Fibroblast of lung (primary cell): ENCODE data around the gene TNNI3K. TPM values are rescaled to one million over a fixed set of nuclear protein-coding genes. Genes with fewer than 3 reads are reported as not detected.

Experiments
- DNase-seq, 2 donors: peaks; one replicate each; pipeline versions ENCODE4 v3.0.0 to v3.0.0-alpha.2; 2010; ENCODE audit warnings: low read depth in 2 of 2
- H2AFZ ChIP-seq: 2 replicates; pipeline ENCODE4 v1.5.1; 2012; ENCODE audit warnings: low read length, control low read depth, inconsistent platforms
- H3K27ac ChIP-seq: 2 replicates; pipeline ENCODE4 v1.5.1; 2011; ENCODE audit warnings: low read length, control low read depth; ENCODE audit not compliant: insufficient read depth
- H3K27me3 ChIP-seq: 2 replicates; pipeline ENCODE4 v1.5.1; 2011; ENCODE audit warnings: mild to moderate bottlenecking, low read length; ENCODE audit not compliant: control insufficient read depth, insufficient read depth
- H3K36me3 ChIP-seq: 2 replicates; pipeline ENCODE4 v1.5.1; 2011; ENCODE audit warnings: low read length; ENCODE audit not compliant: control insufficient read depth, insufficient read depth
- H3K4me1 ChIP-seq: 2 replicates; pipeline ENCODE4 v1.5.1; 2011; ENCODE audit warnings: low read length; ENCODE audit not compliant: control insufficient read depth, insufficient read depth; ENCODE audit errors: extremely low read depth
- H3K4me2 ChIP-seq: 2 replicates; pipeline ENCODE4 v1.5.1; 2011; ENCODE audit warnings: low read length, control low read depth; ENCODE audit not compliant: insufficient read depth; ENCODE audit errors: extremely low read depth
- H3K4me3 ChIP-seq, 4 experiments: fragments of 200-600 bp in 1 of 4; sonication (generic) in 1 of 4; replicated peaks in 1 of 4; 2 replicates each; pipeline ENCODE4 v1.5.1; 2011 to 2016; ENCODE audit warnings: low read length in 4 of 4, low read depth in 3 of 4, mild to moderate bottlenecking in 3 of 4, control low read depth in 2 of 4, inconsistent platforms in 1 of 4, mixed read lengths in 1 of 4; ENCODE audit not compliant: insufficient read depth in 1 of 4; ENCODE audit errors: control extremely low read depth in 1 of 4
- H3K79me2 ChIP-seq: 2 replicates; pipeline ENCODE4 v1.5.1; 2012; ENCODE audit warnings: mild to moderate bottlenecking, low read length, inconsistent platforms; ENCODE audit not compliant: control insufficient read depth, insufficient read depth
- H3K9ac ChIP-seq: 2 replicates; pipeline ENCODE4 v1.5.1; 2011; ENCODE audit warnings: mild to moderate bottlenecking, low read length, control low read depth; ENCODE audit not compliant: insufficient read depth
- H3K9me3 ChIP-seq: 2 replicates; pipeline ENCODE4 v1.5.1; 2012; ENCODE audit warnings: low read depth, low read length; ENCODE audit not compliant: control insufficient read depth, insufficient read depth
- H4K20me1 ChIP-seq: 2 replicates; pipeline ENCODE4 v1.5.1; 2011; ENCODE audit warnings: low read length; ENCODE audit not compliant: control insufficient read depth, insufficient read depth; ENCODE audit errors: extremely low read depth
- EZH2 ChIP-seq: IDR thresholded peaks from 2 replicates; pipeline ENCODE4 v1.5.1; 2012; ENCODE audit warnings: low read length, control low read depth, mild to moderate bottlenecking; ENCODE audit errors: missing control alignments
- polyA plus RNA-seq, 2 donors: library from polyadenylated mRNA; depleted of rRNA in 1 of 2; stranded (reverse) in 1 of 2; unstranded in 1 of 2; fragments of >200 nt; gene quantifications; 2 replicates each; pipeline ENCODE4 v1.2.1, GENCODE V29; 2011 to 2012; ENCODE audit warnings: missing spikeins in 1 of 2
- total RNA-seq: library from RNA; depleted of rRNA; stranded (reverse); fragments of >200 nt; gene quantifications from 2 replicates; pipeline ENCODE4 v1.2.1, GENCODE V29; 2014
- TF ChIP-seq, protein P1 (sequence below), 2 donors: IDR thresholded peaks in 1 of 2; conservative IDR thresholded peaks in 1 of 2; 1 replicate in 1 of 2; 2 replicates in 1 of 2; pipeline ENCODE4 v1.5.1; 2011 to 2012; ENCODE audit warnings: low read length in 2 of 2, control low read depth in 1 of 2, inconsistent platforms in 1 of 2, low read depth in 1 of 2, mild to moderate bottlenecking in 1 of 2

Gene TNNI3K
- total and polyA plus RNA-seq, 2 donors (not counting 1 experiment from before 2014, with no cell fraction given) = 0.66 to 0.91 TPM

DNA sequence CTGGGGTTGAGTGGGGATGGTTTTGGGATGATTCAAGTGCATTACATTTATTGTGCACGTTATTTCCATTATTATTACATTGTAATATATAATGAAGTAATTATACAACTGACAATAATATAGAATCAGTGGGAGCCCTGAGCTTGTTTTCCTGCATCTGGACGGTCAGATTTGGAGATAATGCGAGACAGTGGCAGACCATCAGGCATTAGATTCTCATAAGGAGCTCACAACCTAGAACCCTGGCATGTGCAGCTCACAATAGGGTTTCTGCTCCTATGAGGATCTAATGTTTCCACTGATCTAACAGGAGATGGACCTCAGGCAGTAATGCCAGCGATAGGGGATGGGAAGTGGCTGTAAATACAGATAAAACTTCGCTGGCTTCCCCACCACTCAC, 355.1 kb downstream of the TNNI3K start:
- no peaks in the 10 kb centered on the region for H4K20me1 ChIP-seq
- no peak overlapping the region for H3K4me3 ChIP-seq
- no peak overlapping the region for H2AFZ ChIP-seq
- H3K36me3 ChIP-seq = no peaks in the 10 kb centered on the region
- no peak overlapping the region for H3K9ac ChIP-seq
- H3K4me2 ChIP-seq = no peak overlapping the region
- H3K27ac ChIP-seq = no peak overlapping the region
- H3K4me1 ChIP-seq = no peaks in the 10 kb centered on the region
- no peaks in the 10 kb centered on the region for H3K9me3 ChIP-seq
- H3K27me3 ChIP-seq = no peaks in the 10 kb centered on the region
- H3K79me2 ChIP-seq = no peaks in the 10 kb centered on the region
- no peak for DNase-seq
- TF ChIP-seq EZH2 = no peak
- TF ChIP-seq, protein P1, sequence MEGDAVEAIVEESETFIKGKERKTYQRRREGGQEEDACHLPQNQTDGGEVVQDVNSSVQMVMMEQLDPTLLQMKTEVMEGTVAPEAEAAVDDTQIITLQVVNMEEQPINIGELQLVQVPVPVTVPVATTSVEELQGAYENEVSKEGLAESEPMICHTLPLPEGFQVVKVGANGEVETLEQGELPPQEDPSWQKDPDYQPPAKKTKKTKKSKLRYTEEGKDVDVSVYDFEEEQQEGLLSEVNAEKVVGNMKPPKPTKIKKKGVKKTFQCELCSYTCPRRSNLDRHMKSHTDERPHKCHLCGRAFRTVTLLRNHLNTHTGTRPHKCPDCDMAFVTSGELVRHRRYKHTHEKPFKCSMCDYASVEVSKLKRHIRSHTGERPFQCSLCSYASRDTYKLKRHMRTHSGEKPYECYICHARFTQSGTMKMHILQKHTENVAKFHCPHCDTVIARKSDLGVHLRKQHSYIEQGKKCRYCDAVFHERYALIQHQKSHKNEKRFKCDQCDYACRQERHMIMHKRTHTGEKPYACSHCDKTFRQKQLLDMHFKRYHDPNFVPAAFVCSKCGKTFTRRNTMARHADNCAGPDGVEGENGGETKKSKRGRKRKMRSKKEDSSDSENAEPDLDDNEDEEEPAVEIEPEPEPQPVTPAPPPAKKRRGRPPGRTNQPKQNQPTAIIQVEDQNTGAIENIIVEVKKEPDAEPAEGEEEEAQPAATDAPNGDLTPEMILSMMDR (conservative IDR thresholded peaks at IDR 0.05 in 1 of 2, IDR thresholded peaks at IDR 0.05 in 1 of 2; ENCODE audit: low read depth in 1 of 2, low read length in 2 of 2) = no peak

DNA sequence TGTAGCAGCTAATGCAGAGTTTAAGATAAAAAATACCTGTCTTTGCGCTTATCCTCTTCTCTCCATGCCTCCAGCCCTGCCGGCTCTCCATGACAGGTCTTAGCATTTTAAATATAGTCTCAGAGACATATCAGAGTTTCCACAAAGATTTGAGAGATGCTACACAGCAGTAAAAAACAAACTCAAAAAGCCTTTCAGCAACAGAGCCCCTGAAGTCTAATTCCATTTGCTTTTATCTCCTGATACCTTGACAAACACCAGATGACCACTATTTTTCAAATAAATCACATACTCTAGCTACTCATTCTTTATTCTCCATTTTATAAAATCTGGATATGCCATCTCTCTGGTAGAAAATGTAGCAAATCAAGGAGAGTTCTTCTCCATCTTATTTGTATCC, 356.8 kb downstream of the TNNI3K start:
- Histone ChIP-seq H3K9ac (no peak overlapping the region), H3K79me2 (no peaks in the 10 kb centered on the region), H2AFZ (no peak overlapping the region), H3K27me3 (no peaks in the 10 kb centered on the region), H3K27ac (no peak overlapping the region), H3K4me2 (no peak overlapping the region), H3K4me3 (no peak overlapping the region), H4K20me1 (no peaks in the 10 kb centered on the region), H3K9me3 (no peaks in the 10 kb centered on the region), H3K36me3 (no peaks in the 10 kb centered on the region), H3K4me1 (no peaks in the 10 kb centered on the region)
- TF ChIP-seq EZH2 = no peak
- TF ChIP-seq, protein P1 (conservative IDR thresholded peaks at IDR 0.05 in 1 of 2, IDR thresholded peaks at IDR 0.05 in 1 of 2; ENCODE audit: low read depth in 1 of 2, low read length in 2 of 2) = no peak
- DNase-seq = no peak

DNA sequence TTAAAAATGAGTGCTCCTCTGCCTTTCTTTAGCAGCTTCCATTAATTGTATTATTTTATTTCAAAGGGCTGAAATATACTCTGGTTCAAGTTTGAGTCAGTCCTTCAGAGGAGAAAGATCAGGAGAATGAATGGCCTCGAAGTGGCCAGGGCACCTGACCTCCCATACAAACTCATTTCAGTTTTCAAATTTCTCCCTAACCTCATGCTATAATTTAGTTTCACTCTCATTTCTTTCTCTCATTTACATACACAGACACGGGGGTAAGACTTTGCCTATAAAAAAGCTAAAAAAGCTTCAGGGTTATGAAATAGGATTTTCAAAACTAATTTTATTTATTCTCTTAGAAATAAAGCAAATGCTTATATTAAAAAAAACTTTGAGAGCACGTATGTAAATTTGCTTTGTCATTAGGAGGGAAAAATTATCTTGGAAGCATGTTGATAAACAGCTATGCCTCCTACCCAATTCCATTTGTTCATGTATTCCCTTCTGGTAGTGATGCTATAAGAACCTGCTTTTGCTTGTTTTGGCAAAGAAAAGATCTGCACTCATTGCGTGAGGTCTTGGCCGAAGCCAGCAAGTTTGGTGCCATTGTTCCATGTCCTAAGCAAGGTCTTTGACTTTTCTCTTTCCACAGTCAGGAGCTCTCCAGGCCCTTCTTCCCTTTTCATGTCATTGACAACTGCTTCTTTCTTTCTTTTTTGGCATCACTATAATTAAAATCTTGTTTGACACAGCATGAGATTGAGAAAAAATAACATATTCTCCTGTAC, 357.6 kb downstream of the TNNI3K start:
- no peak overlapping the region for H3K4me3 ChIP-seq

More for the DNA sequence above, 357.6 kb downstream of the TNNI3K start:
- H3K27ac ChIP-seq = no peak overlapping the region
- no peak overlapping the region for H3K4me2 ChIP-seq
- H3K9me3 ChIP-seq = no peaks in the 10 kb centered on the region
- no peaks in the 10 kb centered on the region for H3K4me1 ChIP-seq
- no peak overlapping the region for H3K9ac ChIP-seq
- TF ChIP-seq EZH2 = no peak
- TF ChIP-seq, protein P1 (conservative IDR thresholded peaks at IDR 0.05 in 1 of 2, IDR thresholded peaks at IDR 0.05 in 1 of 2; ENCODE audit: low read depth in 1 of 2, low read length in 2 of 2) = no peak
- no peak overlapping the region for H2AFZ ChIP-seq
- no peaks in the 10 kb centered on the region for H4K20me1 ChIP-seq
- H3K36me3 ChIP-seq = no peaks in the 10 kb centered on the region
- no peak for DNase-seq
- H3K79me2 ChIP-seq = no peaks in the 10 kb centered on the region
- H3K27me3 ChIP-seq = no peaks in the 10 kb centered on the region

Other genes starting within 250 kb of the TNNI3K start
- 1.0 and 1.3 TPM in 2 replicates for gene LRRIQ3, start 37.2 kb upstream of the TNNI3K start, total RNA-seq
- gene LRRIQ3, start 37.2 kb upstream of the TNNI3K start, polyA plus RNA-seq = 0.56 and 0.80 TPM in 2 replicates
- 16.5 and 17.2 TPM in 2 replicates for gene FPGT, start 37.1 kb upstream of the TNNI3K start, total RNA-seq
- 15.2 and 15.5 TPM in 2 replicates for gene FPGT, start 37.1 kb upstream of the TNNI3K start, polyA plus RNA-seq